PC-3 (cell line): ENCODE measurements around the gene PLEKHG3. TPM values are rescaled to one million over a fixed set of nuclear protein-coding genes. Genes with fewer than 3 reads are reported as not detected.
"Not testable (repeated sequence)": the region's sequence is repeated elsewhere in the genome, so short reads cannot be mapped to it uniquely, and the experiment has no call there.

Experiments
- ATAC-seq: fragments of 200-7000 bp; cut with Tn5 transposase; 2 replicates; pipeline ENCODE4 v1.9.1; 2020; ENCODE audit warnings: mild to moderate bottlenecking, moderate library complexity
- BruUV-seq: library from RNA; stranded (reverse); fragments of 400-500 nt; replicated peaks from 2 replicates; lab custom pipeline; 2021; lab: Mats Ljungman, UMichigan
- CTCF ChIA-PET: fragments of 300-600 bp; sonication (Branson Sonifier 250); formaldehyde crosslinking; loops from one replicate; lab custom pipeline; 2022; ENCODE audit warnings: antibody characterized with exemption; lab: Charles Lee
- POLR2A ChIA-PET: fragments of 300-600 bp; sonication (Branson Sonifier 250); formaldehyde crosslinking; loops from one replicate; lab custom pipeline; 2022; ENCODE audit warnings: antibody characterized with exemption; ENCODE audit not compliant: unreplicated experiment; lab: Charles Lee
- DNase-seq: peaks from one replicate; pipeline ENCODE4 v3.0.0-alpha.2; 2015
- H2AFZ ChIP-seq: fragments of 300-600 bp; sonication (generic); 2 replicates; pipeline ENCODE4 v1.6.0; 2016; ENCODE audit warnings: antibody characterized with exemption, low read length
- H3F3A ChIP-seq: fragments of 300-600 bp; sonication (generic); one replicate; pipeline ENCODE4 v1.6.0; 2017; ENCODE audit warnings: antibody characterized with exemption, low read length, control low read depth, mild to moderate bottlenecking; ENCODE audit not compliant: unreplicated experiment
- H3K27ac ChIP-seq: fragments of 300-600 bp; sonication (generic); 2 replicates; pipeline ENCODE4 v1.5.1; 2016; ENCODE audit warnings: mild to moderate bottlenecking, low read length
- H3K27me3 ChIP-seq: fragments of 300-600 bp; sonication (generic); 2 replicates; pipeline ENCODE4 v1.6.1; 2016; ENCODE audit warnings: low read length, mixed read lengths
- H3K36me3 ChIP-seq: fragments of 300-600 bp; sonication (generic); 2 replicates; pipeline ENCODE4 v1.6.1; 2016; ENCODE audit warnings: low read depth, mixed run types, low read length, mixed read lengths
- H3K4me1 ChIP-seq: fragments of 300-600 bp; sonication (generic); 2 replicates; pipeline ENCODE4 v1.5.1; 2016; ENCODE audit warnings: low read length; ENCODE audit not compliant: insufficient read depth
- H3K4me2 ChIP-seq: fragments of 300-600 bp; sonication (generic); 2 replicates; pipeline ENCODE4 v1.6.0; 2016; ENCODE audit warnings: low read length
- H3K4me3 ChIP-seq: fragments of 300-600 bp; sonication (generic); 2 replicates; pipeline ENCODE4 v1.5.1; 2016; ENCODE audit warnings: mild to moderate bottlenecking, low read length, mixed read lengths
- H3K79me2 ChIP-seq: fragments of 300-600 bp; sonication (generic); 2 replicates; pipeline ENCODE4 v1.6.1; 2017; ENCODE audit warnings: low read length, mixed read lengths
- H3K9ac ChIP-seq: fragments of 300-600 bp; sonication (generic); 2 replicates; pipeline ENCODE4 v1.6.0; 2016; ENCODE audit warnings: mild to moderate bottlenecking, low read length
- H3K9me2 ChIP-seq: fragments of 300-600 bp; sonication (generic); replicated peaks from 2 replicates; pipeline ENCODE4 v1.6.1; 2016; ENCODE audit warnings: mixed run types, low read length, mixed read lengths
- H3K9me3 ChIP-seq: fragments of 300-600 bp; sonication (generic); 2 replicates; pipeline ENCODE4 v1.6.1; 2016; ENCODE audit warnings: low read length, mixed read lengths
- H4K20me1 ChIP-seq: fragments of 300-600 bp; sonication (generic); 2 replicates; pipeline ENCODE4 v1.6.1; 2016; ENCODE audit warnings: low read length, mixed read lengths
- CTCF ChIP-seq: fragments of 300-600 bp; sonication (generic); conservative IDR thresholded peaks from 2 replicates; pipeline ENCODE4 v1.5.1; 2017; ENCODE audit warnings: antibody characterized with exemption, low read depth, mild to moderate bottlenecking, low read length
- EZH2 ChIP-seq: fragments of 300-600 bp; sonication (generic); IDR thresholded peaks from one replicate; pipeline ENCODE4 v1.6.1; 2017; ENCODE audit warnings: antibody characterized with exemption, mild to moderate bottlenecking, low read length; ENCODE audit not compliant: unreplicated experiment
- EZH2phosphoT487 ChIP-seq: fragments of 300-600 bp; sonication (generic); IDR thresholded peaks from 2 replicates; pipeline ENCODE4 v1.6.1; 2018; ENCODE audit warnings: mild to moderate bottlenecking, antibody characterized with exemption, low read length, borderline replicate concordance
- intact Hi-C: fragments of 100-400 bp; cut with micrococcal nuclease; formaldehyde crosslinking; loops from 2 replicates; pipeline ENCODE4 v1.9.0; 2023
- total RNA-seq: library from RNA; depleted of rRNA; stranded (reverse); fragments of >200 nt; gene quantifications from 2 replicates; pipeline ENCODE4 v1.2.3, GENCODE V29; 2014

Gene PLEKHG3
- total RNA-seq, 1 experiment from 2014 or later, result 49.6 TPM

DNA sequence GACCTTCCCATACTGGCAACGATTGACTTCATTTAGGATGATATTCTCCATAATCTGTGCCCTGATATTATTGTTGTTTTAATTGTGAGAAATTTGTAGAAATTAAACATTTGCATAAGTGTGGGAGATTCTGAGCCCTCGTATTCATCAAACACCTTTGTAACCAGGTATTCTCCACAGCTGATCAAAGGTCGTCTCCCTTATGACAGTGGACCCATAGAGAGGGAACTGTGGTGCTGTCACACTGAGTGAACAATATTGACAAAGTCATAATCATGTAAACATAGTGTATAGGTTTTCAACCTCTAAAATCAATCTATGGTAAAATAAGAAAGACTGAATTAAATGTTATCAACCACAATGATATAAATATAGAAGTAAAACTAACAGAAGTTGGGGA is 14.9 kb upstream of the PLEKHG3 start:
- H3K9me3 ChIP-seq, result no peaks in the 10 kb centered on the region
- intact Hi-C loops, result no loop called here
- no peaks in the 10 kb centered on the region for H3F3A ChIP-seq
- POLR2A ChIA-PET, result no interaction called here
- H3K9me2 ChIP-seq, result no peaks in the 10 kb centered on the region
- no peaks in the 10 kb centered on the region for H3K36me3 ChIP-seq
- ATAC-seq (no peak), DNase-seq (no peak)
- peaks cover 9% of the 10 kb centered on the region for H3K4me1 ChIP-seq
- CTCF ChIA-PET, result interaction anchor here (0.6 kb wide), 1 partner anchor 9 kb away, joined by 3 read pairs; no protein-coding TSS in a partner anchor
- no peak overlapping the region for H3K4me3 ChIP-seq
- no peak overlapping the region for H3K27ac ChIP-seq
- H3K79me2 ChIP-seq, result no peaks in the 10 kb centered on the region
- no peak for TF ChIP-seq EZH2
- no peak for TF ChIP-seq EZH2phosphoT487
- TF ChIP-seq CTCF, result no peak
- no peaks in the 10 kb centered on the region for H4K20me1 ChIP-seq
- no peaks in the 10 kb centered on the region for H3K27me3 ChIP-seq
- no peak overlapping the region for H3K9ac ChIP-seq
- no peak overlapping the region for H3K4me2 ChIP-seq
- no peak overlapping the region for H2AFZ ChIP-seq
- no TSS peak for BruUV-seq

DNA sequence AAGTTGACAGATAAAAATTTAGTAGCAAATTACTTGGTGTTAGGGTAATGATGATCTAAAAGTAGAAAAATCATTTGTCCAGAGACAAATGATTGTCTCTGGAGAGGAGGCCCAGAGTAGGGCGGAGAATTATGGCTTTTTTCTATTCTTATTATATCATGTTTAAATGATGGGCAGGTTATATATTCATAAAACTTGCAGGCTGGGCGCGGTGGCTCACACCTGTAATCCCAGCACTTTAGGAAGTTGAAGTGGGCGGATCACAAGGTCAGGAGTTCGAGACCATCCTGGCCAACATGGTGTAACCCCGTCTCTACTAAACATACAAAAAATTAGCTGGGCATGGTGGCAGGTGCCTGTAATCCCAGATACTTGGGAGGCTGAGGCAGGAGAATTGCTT is 13.6 kb upstream of the PLEKHG3 start:
- H3K79me2 ChIP-seq, H3K4me2 ChIP-seq, H3K4me3 ChIP-seq, H2AFZ ChIP-seq, H3K27me3 ChIP-seq, H3K9me2 ChIP-seq, ATAC-seq, intact Hi-C loops, H3F3A ChIP-seq, H3K9ac ChIP-seq, DNase-seq, H4K20me1 ChIP-seq, H3K36me3 ChIP-seq, H3K27ac ChIP-seq, BruUV-seq, H3K9me3 ChIP-seq: not testable (repeated sequence)
- CTCF ChIA-PET, result interaction anchor here (0.6 kb wide), 1 partner anchor 12 kb away, joined by 3 read pairs; no protein-coding TSS in a partner anchor
- POLR2A ChIA-PET, result interaction anchor here (0.7 kb wide), 1 partner anchor 48 kb away, joined by 5 read pairs; no protein-coding TSS in a partner anchor
- H3K4me1 ChIP-seq, result peaks cover 19% of the 10 kb centered on the region

DNA sequence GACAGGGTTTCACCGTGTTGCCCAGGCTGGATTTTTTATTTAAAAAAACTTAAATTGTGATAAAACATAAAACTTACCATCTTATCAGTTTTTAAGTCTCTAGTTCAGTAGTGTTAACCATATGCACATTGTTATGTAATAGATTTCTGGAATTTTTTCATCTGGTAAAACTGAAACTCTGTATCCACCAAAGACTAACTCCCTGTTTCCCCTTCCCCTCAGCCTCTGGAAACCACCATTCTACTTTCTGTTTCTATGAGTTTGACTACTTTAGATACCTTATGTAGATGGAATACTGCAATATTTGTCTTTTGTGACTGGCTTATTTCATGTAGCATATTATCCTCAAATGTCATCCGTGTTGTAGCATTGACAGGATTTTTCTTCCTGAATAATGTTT is 12.8 kb upstream of the PLEKHG3 start:
- Histone ChIP-seq H3K9me3 (no peaks in the 10 kb centered on the region), H3K4me3 (no peak overlapping the region), H3K4me1 (peaks cover 21% of the 10 kb centered on the region), H4K20me1 (no peaks in the 10 kb centered on the region), H3K9ac (no peak overlapping the region), H3K27ac (no peak overlapping the region), H3K9me2 (no peaks in the 10 kb centered on the region), H2AFZ (no peak overlapping the region), H3K27me3 (no peaks in the 10 kb centered on the region), H3K79me2 (no peaks in the 10 kb centered on the region), H3K4me2 (no peak overlapping the region), H3K36me3 (no peaks in the 10 kb centered on the region), H3F3A (no peaks in the 10 kb centered on the region)
- TF ChIP-seq CTCF, result no peak
- TF ChIP-seq EZH2, result no peak
- TF ChIP-seq EZH2phosphoT487, result no peak
- BruUV-seq, result no TSS peak
- DNase-seq, result no peak
- intact Hi-C loops, result no loop called here
- CTCF ChIA-PET, result no interaction called here
- ATAC-seq, result no peak
- POLR2A ChIA-PET, result interaction anchor here (0.7 kb wide), 1 partner anchor 49 kb away, joined by 5 read pairs; no protein-coding TSS in a partner anchor
